GM21786 (cell line): ENCODE measurements around the gene SQOR.

ENCODE experiments used
- ATAC-seq: cut with Tn5 transposase; IDR thresholded peaks from one replicate; pipeline ENCODE4 v1.9.1; 2021; ENCODE audit not compliant: unreplicated experiment

SQOR gene

GRCh38 chr15:45634432-45635190 is at the start of gene SQOR:
TSS of gene SQOR (plus strand) at chr15:45635029. CDS start at chr15:45658924, 23,895 bp downstream.
- peak; percentile 63 for ATAC-seq

GRCh38 chr15:45585069-45585791 is 49.6 kb upstream of the SQOR start:
- no peak for ATAC-seq

- no peak for ATAC-seq
Observed at GRCh38 chr15:45586125-45586524, 48.7 kb upstream of the SQOR start.

- ATAC-seq: peak; percentile 1
Observed at GRCh38 chr15:45586601-45587094, 48.2 kb upstream of the SQOR start.

GRCh38 chr15:45587095-45587862 is 47.5 kb upstream of the SQOR start, which contains the start of gene BLOC1S6:
TSS of gene BLOC1S6 (plus strand) at chr15:45587379. CDS start at chr15:45587444, 65 bp downstream.
- ATAC-seq: peak; percentile 81

GRCh38 chr15:45587863-45588170 is 47.0 kb upstream of the SQOR start:
- no peak for ATAC-seq

GRCh38 chr15:45588219-45588875 is 46.5 kb upstream of the SQOR start:
- ATAC-seq: no peak

GRCh38 chr15:45589256-45589655 is 45.6 kb upstream of the SQOR start:
- ATAC-seq: no peak

- no peak for ATAC-seq
Observed at GRCh38 chr15:45594319-45594718, 40.5 kb upstream of the SQOR start.

- ATAC-seq: no peak
Observed at GRCh38 chr15:45594835-45595530, 39.8 kb upstream of the SQOR start.

- ATAC-seq: no peak
Observed at GRCh38 chr15:45603881-45604280, 30.9 kb upstream of the SQOR start.

GRCh38 chr15:45604326-45604725 is 30.5 kb upstream of the SQOR start:
- no peak for ATAC-seq

GRCh38 chr15:45606413-45606812 is 28.4 kb upstream of the SQOR start:
- ATAC-seq: no peak

- no peak for ATAC-seq
Observed at GRCh38 chr15:45606841-45607240, 28.0 kb upstream of the SQOR start.

GRCh38 chr15:45611305-45611704 is 23.5 kb upstream of the SQOR start:
- no peak for ATAC-seq

GRCh38 chr15:45612790-45613415 is 21.9 kb upstream of the SQOR start:
- peak; percentile 56 for ATAC-seq

GRCh38 chr15:45616901-45617323 is 17.9 kb upstream of the SQOR start:
- no peak for ATAC-seq

GRCh38 chr15:45618813-45619212 is 16.0 kb upstream of the SQOR start:
- no peak for ATAC-seq

GRCh38 chr15:45628136-45628535 is 6.7 kb upstream of the SQOR start:
- ATAC-seq: no peak
